K562 (cell line): Measurements from ENCODE around the gene ASPA. TPM values are rescaled to one million over a fixed set of nuclear protein-coding genes. Genes with fewer than 3 reads are reported as not detected.

ENCODE experiments used
- ATAC-seq: fragments of 200-7000 bp; cut with Tn5 transposase; 3 replicates; pipeline ENCODE4 v1.9.1; 2020; ENCODE audit warnings: moderate library complexity
- BruUV-seq: library from RNA; stranded (reverse); fragments of 400-500 nt; replicated peaks from 2 replicates; lab custom pipeline; 2021; lab: Mats Ljungman, UMichigan
- CTCF ChIA-PET: fragments of 300-600 bp; formaldehyde crosslinking; extraction: SDS; loops from one replicate; lab custom pipeline; 2021; ENCODE audit warnings: low intra/inter-chr PET ratio; lab: Yijun Ruan, JAX
- POLR2A ChIA-PET: fragments of 300-600, 350-650 bp; sonication (Branson Sonifier 250); formaldehyde crosslinking; extraction: SDS; loops from one replicate; lab custom pipeline; 2021; ENCODE audit warnings: antibody characterized with exemption, inconsistent platforms; lab: Yijun Ruan, JAX
- DNase-seq, 4 experiments: peaks; one replicate each; pipeline versions ENCODE4 v3.0.0 to v3.0.0-alpha.2; 2011 to 2018; ENCODE audit warnings: low spot score in 3 of 4, mixed read lengths in 3 of 4; ENCODE audit errors: extremely low read depth in 1 of 4
- FAIRE-seq: peaks from 2 replicates; lab custom pipeline; 2011; peaks lifted over from hg19 to GRCh38; lab: Jason Lieb, UNC
- H2AFZ ChIP-seq: 2 replicates; pipeline ENCODE4 v1.6.0; 2011; ENCODE audit warnings: low read depth, low read length, control low read depth, inconsistent platforms
- H3K27ac ChIP-seq: fragments of 200-600 bp; 3 replicates; pipeline ENCODE4 v1.8.0; 2011; ENCODE audit warnings: low read depth, mild to moderate bottlenecking, control low read depth, inconsistent platforms, low read length, moderate library complexity, mixed read lengths; ENCODE audit errors: extremely low read depth
- H3K27me3 ChIP-seq, 2 experiments: fragments of 300-600 bp in 1 of 2; 2 replicates in 1 of 2; 3 replicates in 1 of 2; pipeline versions ENCODE4 v1.6.0 to v1.8.0; 2011; ENCODE audit warnings: inconsistent platforms in 2 of 2, low read length in 2 of 2, mild to moderate bottlenecking in 1 of 2, mixed read lengths in 1 of 2, moderate library complexity in 1 of 2; ENCODE audit not compliant: control insufficient read depth in 2 of 2, insufficient read depth in 2 of 2
- H3K36me3 ChIP-seq: fragments of 300-600 bp; 3 replicates; pipeline ENCODE4 v1.8.0; 2011; ENCODE audit warnings: mild to moderate bottlenecking, low read length, inconsistent platforms; ENCODE audit not compliant: control insufficient read depth, insufficient read depth
- H3K4me1 ChIP-seq, 2 experiments: fragments of 200-600 bp in 1 of 2; replicated peaks in 1 of 2; 2 replicates in 1 of 2; 3 replicates in 1 of 2; pipeline versions ENCODE4 v1.5.1 to v1.8.0; 2011; ENCODE audit warnings: inconsistent platforms in 2 of 2, low read length in 2 of 2, mild to moderate bottlenecking in 1 of 2, mixed read lengths in 1 of 2, moderate library complexity in 1 of 2; ENCODE audit not compliant: control insufficient read depth in 2 of 2, insufficient read depth in 2 of 2
- H3K4me2 ChIP-seq: 2 replicates; pipeline ENCODE4 v1.6.1; 2011; ENCODE audit warnings: low read length, control low read depth, inconsistent platforms, mixed read lengths; ENCODE audit not compliant: insufficient read depth
- H3K4me3 ChIP-seq: fragments of 200-600 bp; sonication (generic), shearing (Covaris generic); 2 replicates; pipeline ENCODE4 v1.5.1; 2016; ENCODE audit warnings: control low read depth, inconsistent platforms
- H3K79me2 ChIP-seq: fragments of 200-600 bp; 3 replicates; pipeline ENCODE4 v1.8.0; 2011; ENCODE audit warnings: low read length, inconsistent platforms; ENCODE audit not compliant: control insufficient read depth, insufficient read depth
- H3K9ac ChIP-seq, 2 experiments: 2 replicates each; pipeline versions ENCODE4 v1.6.0 to v1.6.1; 2011; ENCODE audit warnings: low read depth in 2 of 2, low read length in 2 of 2, control low read depth in 1 of 2, inconsistent platforms in 1 of 2, mild to moderate bottlenecking in 1 of 2, mixed read lengths in 1 of 2; ENCODE audit not compliant: insufficient read depth in 1 of 2
- H3K9me1 ChIP-seq: one replicate; pipeline ENCODE4 v1.6.0; 2011; ENCODE audit warnings: inconsistent platforms, mild to moderate bottlenecking, low read length, moderate library complexity; ENCODE audit not compliant: control insufficient read depth, insufficient read depth
- H3K9me3 ChIP-seq: replicated peaks from 2 replicates; pipeline ENCODE4 v1.5.1; 2011; ENCODE audit warnings: low read depth, low read length, inconsistent platforms; ENCODE audit not compliant: control insufficient read depth, insufficient read depth
- H4K20me1 ChIP-seq: replicated peaks from 2 replicates; pipeline ENCODE4 v1.6.1; 2011; ENCODE audit warnings: low read length, inconsistent platforms, mixed read lengths; ENCODE audit not compliant: control insufficient read depth, insufficient read depth
- PHB ChIP-seq: fragments of 250-450 bp; sonication (Bioruptor Pico); IDR thresholded peaks from 2 replicates; pipeline ENCODE4 v1.5.0; 2021
- TAF15 ChIP-seq: fragments of 200-400 bp; formaldehyde crosslinking; IDR thresholded peaks from 2 replicates; pipeline ENCODE4 v1.6.1; 2017; ENCODE audit warnings: mild to moderate bottlenecking, low read depth, low read length, moderate library complexity
- ZKSCAN1 ChIP-seq: fragments of 150-350 bp; IDR thresholded peaks from 2 replicates; pipeline ENCODE4 v1.6.1; 2016; ENCODE audit warnings: low read depth, low read length
- WGBS: fragments of 100-300 bp; shearing (Covaris generic); methylation state at CpG from one replicate; pipeline ENCODE4 v1.1.6; 2016; ENCODE audit warnings: low coverage, mixed read lengths; ENCODE audit not compliant: insufficient coverage; ENCODE audit errors: missing lambda C conversion rate; 5-methylcytosine and 5-hydroxymethylcytosine counted together
- in situ Hi-C: fragments of 300-500 bp; cut with MboI; formaldehyde crosslinking; loops from 4 replicates; pipeline ENCODE4 v1.15.0; 2018; ENCODE audit warnings: inconsistent platforms, mixed read lengths
- intact Hi-C: fragments of 100-400 bp; cut with micrococcal nuclease; formaldehyde crosslinking; loops from 2 replicates; pipeline ENCODE4 v1.14.2; 2022
- polyA plus RNA-seq, 8 experiments: library from polyadenylated mRNA; depleted of rRNA in 4 of 8; stranded (reverse) in 5 of 8; unstranded in 3 of 8; fragments of >200 nt; fragmentation: Nextera tagmentation in 2 of 8; fragmentation: Illumina TruSeq in 1 of 8; extraction: Ambion mirVana in 2 of 8; extraction: Trizol in 1 of 8; gene quantifications; 2 replicates each; pipeline versions ENCODE4 v1.2.1 to v1.2.3, GENCODE V29; 2011 to 2014; ENCODE audit warnings: inconsistent platforms in 1 of 8, missing spikeins in 1 of 8
- total RNA-seq, 7 experiments: library from RNA; depleted of rRNA in 6 of 7; stranded (reverse); fragments of >200 nt in 6 of 7; fragmentation: Illumina TruSeq in 2 of 7; extraction: Trizol in 2 of 7; gene quantifications; 2 replicates each; pipeline versions ENCODE4 v1.2.1 to v1.2.3, GENCODE V29; 2011 to 2021; ENCODE audit warnings: low replicate concordance in 1 of 7
- TF ChIP-seq, protein P1 (sequence below): fragments of 250-450 bp; sonication (Bioruptor Pico); IDR thresholded peaks from 2 replicates; pipeline ENCODE4 v1.4.0; 2020

Gene ASPA
- total and polyA plus RNA-seq, 9 of the 15 experiments (the other 6 are each of a cell fraction or from before 2014, with no cell fraction given) = not detected

DNA sequence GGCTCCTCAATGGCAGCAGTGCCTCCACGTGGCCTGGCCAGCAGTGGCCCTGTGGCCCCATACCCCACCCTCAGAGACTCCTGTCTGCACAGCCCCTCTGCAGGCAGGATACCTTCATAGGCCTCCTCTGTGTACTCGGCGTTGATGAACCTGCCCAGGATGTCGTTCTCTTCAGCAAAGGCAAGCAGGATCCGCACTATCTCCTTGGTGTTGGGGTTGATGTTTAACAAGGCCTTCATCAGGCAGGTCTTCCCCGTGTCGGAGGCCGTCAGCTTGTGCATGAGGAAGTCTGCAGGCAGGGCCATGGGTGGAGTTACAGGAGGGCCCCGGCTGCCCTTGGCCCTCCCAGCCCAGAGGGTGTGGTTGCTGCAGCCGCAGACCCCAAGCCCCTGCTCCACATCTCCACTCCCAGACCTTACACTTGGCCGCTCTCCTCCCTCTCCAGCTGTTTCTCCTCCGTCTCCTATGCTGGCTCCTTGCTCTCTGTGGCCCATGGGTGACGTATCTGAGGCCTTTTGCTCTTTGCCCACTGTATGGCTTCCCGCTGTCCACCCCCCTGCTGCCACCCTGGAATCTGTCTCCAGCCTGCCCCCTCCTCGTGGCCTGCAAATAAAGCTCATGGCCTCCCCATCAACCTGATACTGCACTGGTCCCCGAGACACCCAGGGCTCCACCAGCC lies 66.8 kb downstream of the ASPA start (continued):
- TF ChIP-seq ZKSCAN1 = no peak
- no peak for TF ChIP-seq TAF15

DNA sequence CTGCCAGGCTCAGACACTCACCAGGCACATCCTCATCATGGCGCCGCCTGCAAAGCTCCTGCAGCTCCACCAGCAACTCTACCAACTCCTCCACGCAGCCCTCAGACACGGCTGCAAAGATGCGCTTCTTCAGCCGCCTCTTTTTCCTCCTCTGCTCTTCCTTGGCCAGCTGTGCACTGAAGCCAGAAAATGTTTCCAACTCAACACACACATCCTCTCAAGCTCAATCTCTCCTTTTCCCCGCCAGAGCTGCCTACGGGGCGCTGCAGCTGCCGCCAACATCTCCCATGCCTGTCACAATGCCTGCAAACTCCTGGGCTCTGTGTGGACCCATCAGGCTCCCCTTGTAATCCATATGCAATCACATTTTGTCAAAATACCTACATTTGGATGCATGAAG lies 67.7 kb downstream of the ASPA start:
- Histone ChIP-seq H3K4me1 (no peaks in the 10 kb centered on the region; a peak in 1 of 5 replicates), H3K4me2 (no peak overlapping the region), H3K9ac (no peak overlapping the region), H3K4me3 (no peak overlapping the region), H4K20me1 (no peaks in the 10 kb centered on the region; the same call in 1 of the 2 replicates), H3K9me1 (no peaks in the 10 kb centered on the region), H3K27ac (no peak overlapping the region), H3K9me3 (no peaks in the 10 kb centered on the region), H3K79me2 (no peaks in the 10 kb centered on the region), H2AFZ (no peak overlapping the region), H3K36me3 (no peaks in the 10 kb centered on the region), H3K27me3 (peaks cover 0 to 46% of the 10 kb centered on the region in 2 experiments; a peak in 2 of 5 replicates)
- FAIRE-seq (no peak), ATAC-seq (no peak), DNase-seq (no peak)
- no TSS peak for BruUV-seq
- in situ Hi-C loops (no loop called here), intact Hi-C loops (no loop called here)
- CTCF ChIA-PET = no interaction called here
- POLR2A ChIA-PET = no interaction called here
- 1% methylated on average over 10 of the region's 10 CpGs for WGBS
- TF ChIP-seq, protein P1, sequence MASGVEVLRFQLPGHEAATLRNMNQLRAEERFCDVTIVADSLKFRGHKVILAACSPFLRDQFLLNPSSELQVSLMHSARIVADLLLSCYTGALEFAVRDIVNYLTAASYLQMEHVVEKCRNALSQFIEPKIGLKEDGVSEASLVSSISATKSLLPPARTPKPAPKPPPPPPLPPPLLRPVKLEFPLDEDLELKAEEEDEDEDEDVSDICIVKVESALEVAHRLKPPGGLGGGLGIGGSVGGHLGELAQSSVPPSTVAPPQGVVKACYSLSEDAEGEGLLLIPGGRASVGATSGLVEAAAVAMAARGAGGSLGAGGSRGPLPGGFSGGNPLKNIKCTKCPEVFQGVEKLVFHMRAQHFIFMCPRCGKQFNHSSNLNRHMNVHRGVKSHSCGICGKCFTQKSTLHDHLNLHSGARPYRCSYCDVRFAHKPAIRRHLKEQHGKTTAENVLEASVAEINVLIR = no peak
- no peak for TF ChIP-seq PHB (CRISPR knock-in tag)
- TF ChIP-seq, all 486 proteins: peak for 0
